Fibroblast of skin of back (primary cell): ENCODE data around the gene KIF16B.
"Not testable (repeated sequence)": the region's sequence is repeated elsewhere in the genome, so short reads cannot be mapped to it uniquely, and the experiment has no call there.

Experiments
- DNase-seq: peaks from one replicate; pipeline ENCODE4 v3.0.0-alpha.2; 2013

Gene KIF16B

GRCh38 chr20:16246291-16246690, 327.0 kb downstream of the KIF16B start:
- DNase-seq: no peak

GRCh38 chr20:16245879-16246278, 327.4 kb downstream of the KIF16B start:
- DNase-seq: no peak

- no peak for DNase-seq
Observed at GRCh38 chr20:16244892-16245291, 328.4 kb downstream of the KIF16B start.

GRCh38 chr20:16243470-16243869, 329.8 kb downstream of the KIF16B start:
- DNase-seq: no peak

DNA sequence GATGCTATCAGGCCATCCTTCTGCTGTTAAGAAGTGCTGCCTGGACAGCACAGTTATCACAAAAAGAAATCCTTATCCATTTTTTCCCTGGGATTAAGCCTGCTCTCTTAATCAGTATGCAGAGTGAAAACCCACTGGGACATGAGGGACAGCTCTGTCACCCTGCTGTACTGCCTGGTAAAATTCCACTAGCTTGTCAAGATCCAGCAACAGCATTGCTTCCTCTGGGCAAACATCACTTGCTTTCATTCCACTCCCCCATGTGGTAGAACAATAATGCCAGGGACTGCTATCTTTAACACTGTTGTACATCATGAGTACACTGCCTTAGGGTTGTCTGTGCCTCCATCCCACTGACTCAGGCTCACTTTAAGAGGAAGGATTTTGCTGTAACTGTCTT, 331.3 kb downstream of the KIF16B start:
- DNase-seq: no peak

DNA sequence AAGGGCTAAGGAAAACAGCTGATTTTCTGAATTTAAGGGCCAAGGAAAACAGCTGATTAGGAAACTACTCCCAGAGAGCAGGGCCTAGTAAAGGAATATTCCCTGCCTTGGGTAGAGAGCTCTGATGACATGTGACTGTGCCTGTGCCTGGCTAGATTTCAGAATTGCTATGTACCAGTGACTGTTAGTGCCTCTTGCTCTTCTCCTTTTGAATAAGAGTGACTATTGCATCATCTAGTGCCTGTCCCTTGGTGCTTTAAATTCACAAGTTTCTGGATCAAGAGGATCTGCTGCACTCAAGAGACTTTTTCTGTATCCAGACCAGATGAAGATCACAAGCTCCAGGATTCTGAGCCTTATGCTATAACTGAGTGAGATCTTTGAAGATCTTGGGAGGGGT, 332.9 kb downstream of the KIF16B start:
- DNase-seq: no peak

DNA sequence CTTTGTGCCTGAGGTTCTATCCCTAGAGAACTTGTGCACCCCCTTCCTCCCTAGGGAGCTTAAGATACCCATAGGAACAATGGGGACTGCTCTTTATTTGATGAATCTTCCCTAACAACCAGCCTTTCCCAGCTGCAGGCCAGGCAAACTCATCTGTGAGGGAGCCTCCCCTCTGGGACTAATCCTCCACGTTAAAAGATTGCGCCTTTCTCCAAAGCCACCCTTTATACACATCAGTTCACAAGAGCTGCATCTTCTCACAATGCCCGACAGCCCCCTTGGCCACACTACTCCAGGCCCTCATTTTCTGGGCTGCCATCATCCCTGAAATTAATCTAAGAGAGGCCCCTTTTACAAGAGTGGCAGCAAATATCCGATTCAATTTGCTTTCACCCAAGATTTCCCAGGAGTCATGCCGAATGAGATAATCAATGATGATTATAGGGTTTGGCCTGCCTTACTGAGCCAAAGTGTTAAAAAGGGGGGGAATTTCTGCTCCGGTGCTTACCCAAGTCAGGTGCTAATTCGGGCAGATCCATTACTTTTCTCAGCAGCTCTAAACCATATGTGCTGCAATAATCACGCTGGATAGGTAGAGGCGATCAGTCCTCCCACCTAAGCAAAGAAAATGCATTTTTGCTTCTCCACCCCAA, 336.5 kb downstream of the KIF16B start:
- no peak for DNase-seq

GRCh38 chr20:16230402-16230801, 342.8 kb downstream of the KIF16B start:
- no peak for DNase-seq

GRCh38 chr20:16229813-16230212, 343.4 kb downstream of the KIF16B start:
- DNase-seq: no peak

- DNase-seq: no peak
Observed at GRCh38 chr20:16228722-16229121, 344.5 kb downstream of the KIF16B start.

DNA sequence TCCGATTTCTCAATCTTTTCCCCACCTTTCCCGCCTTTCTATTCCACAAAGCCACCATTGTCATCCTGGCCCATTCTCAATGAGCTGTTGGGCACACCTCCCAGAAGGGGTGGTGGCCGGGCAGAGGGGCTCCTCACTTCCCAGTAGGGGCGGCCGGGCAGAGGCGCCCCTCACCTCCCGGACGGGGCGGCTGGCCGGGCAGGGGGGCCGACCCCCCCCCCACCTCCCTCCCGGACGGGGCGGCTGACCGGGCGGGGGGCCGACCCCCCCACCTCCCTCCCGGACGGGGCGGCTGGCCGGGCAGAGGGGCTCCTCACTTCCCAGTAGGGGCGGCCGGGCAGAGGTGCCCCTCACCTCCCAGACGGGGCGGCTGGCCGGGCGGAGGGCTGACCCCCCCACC, 346.3 kb downstream of the KIF16B start:
- not testable (repeated sequence) for DNase-seq

- peak; percentile 26 for DNase-seq
Observed at GRCh38 chr20:16224836-16225235, 348.4 kb downstream of the KIF16B start.

DNA sequence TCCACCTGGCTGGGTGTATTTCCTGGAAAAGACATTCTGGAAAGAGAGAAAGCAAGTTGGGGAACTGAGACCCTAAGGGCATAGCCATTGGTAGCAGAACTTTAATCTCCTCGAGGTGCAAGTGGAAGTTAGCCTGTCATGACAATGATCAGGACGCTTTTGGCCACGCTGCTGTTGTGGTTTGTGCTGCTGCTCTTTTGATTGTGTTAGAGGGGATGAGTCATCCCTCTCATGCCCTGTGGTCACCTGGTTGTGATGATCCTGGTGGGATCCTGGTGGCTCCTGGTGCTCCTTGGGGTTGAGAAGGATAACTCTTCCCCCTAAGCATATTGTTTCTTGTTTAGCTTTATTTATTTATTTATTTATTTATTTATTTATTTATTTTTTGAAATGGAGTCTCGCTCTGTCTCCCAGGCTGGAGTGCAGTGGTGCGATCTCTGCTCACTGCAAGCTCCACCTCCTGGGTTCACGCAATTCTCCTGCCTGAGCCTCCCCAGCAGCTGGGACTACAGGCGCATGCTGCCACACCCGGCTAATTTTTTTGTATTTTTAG, 350.3 kb downstream of the KIF16B start:
- no peak for DNase-seq
